ENCODE measurements around the gene PIP5K1C.
"Not testable (repeated sequence)": the region's sequence is repeated elsewhere in the genome, so short reads cannot be mapped to it uniquely, and the experiment has no call there.

PIP5K1C gene

GRCh38 chr19:3672993-3673392 is 27.3 kb downstream of the PIP5K1C start:
- DNase-seq, result no peak

DNA sequence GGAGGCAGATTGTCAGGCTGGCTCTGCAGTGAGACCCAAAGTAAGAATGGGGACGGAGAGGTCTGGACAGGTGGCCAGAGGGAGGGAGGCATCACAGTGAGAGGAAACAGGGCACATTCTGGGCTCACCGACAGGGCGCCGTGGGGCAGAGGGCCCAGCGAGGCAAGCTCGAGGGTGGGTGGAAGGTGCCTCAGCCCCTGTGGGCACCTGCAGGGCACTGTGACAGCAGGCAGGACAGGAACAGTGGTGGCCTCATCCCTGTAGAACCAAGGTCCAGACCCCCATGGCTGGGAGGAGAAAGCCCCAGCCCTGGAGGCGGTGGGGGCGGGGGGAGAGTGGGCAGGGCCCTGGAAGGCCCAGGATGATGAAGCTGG is 27.7 kb downstream of the PIP5K1C start:
- no peak for DNase-seq

GRCh38 chr19:3671680-3672574 is 28.3 kb downstream of the PIP5K1C start:
- DNase-seq, result no peak

DNA sequence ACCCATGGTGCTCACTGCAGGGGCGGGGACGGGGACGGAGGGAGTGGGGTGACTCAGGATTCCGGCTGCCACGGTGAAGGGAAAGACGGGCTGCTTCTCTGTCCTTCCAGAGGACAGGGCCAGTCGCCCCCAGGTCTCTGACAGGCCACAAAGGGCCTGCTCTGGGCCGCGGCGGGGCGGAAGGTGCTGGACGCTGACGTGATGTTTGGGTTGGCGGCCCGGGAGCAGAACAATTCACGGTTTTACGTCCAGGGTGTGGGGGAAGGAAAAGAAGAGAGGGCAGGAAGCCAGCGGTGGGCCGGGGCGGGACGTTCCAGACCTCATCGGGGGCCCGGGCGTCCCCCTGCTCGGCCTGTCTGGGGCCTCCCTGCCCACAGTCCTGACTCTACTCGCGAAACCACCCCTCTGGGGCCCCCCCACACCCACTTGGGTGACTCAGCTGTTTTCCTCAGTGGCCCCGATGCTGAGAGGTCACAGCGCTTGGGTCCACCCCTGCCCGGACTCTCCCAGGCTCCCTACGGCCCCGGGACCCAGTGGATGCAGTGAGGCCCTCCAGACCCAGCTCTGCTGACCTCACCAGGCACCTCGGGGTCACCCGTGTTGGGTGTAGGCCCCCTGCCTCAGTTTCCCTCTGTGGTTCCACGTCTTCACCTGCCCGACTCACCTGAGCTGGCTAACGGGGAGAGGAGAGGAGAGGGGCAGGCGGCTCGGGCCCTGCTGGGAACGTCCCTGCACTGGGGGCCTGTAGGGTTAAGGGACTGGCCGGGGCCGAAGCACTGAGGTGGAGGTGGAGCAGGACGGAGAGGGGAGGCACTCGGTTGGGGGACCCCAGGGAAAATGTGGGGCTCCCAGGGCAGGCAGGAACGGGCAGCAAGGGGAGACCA is 29.2 kb downstream of the PIP5K1C start:
- peak; percentile 60 for DNase-seq

GRCh38 chr19:3669947-3670795 is 30.1 kb downstream of the PIP5K1C start:
- no peak for DNase-seq

- no peak for DNase-seq
Measured at GRCh38 chr19:3669082-3669946, 31.0 kb downstream of the PIP5K1C start.

DNA sequence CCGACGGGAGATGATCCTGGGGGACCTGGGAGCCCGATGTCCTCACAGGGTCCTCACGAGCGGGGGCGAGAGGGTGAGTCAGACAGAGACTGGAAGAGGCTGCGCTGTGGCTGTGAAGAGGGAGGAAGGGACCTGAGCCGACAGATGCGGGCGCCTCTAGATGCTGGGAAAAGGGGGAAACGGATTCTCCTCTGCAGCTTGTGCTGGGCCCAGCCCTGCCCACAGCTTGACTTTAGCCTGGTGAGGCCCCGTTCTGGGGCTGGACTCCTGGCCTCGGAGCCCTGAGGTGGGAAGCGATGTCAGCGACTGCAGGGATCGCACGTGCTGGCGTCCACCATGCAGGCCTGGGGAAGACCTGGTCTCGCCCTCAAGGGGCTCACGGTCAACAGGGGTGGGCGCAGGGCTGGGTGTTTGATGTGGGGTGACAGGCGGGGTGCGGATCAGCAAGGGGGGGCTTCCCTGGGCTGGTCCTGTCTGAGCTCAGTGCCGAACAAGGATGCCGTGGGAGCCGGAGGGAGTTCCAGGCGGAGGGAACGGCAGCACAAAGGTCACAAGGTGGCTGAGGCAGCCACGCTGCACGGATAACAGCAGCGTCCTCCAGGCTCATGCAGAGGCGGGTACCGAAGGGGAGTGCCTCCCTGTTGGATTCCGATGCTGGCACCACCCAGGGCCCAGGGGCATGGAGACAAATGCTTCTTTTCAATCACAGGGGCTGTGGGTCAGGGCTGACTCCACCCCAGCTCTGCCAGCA is 31.8 kb downstream of the PIP5K1C start:
- DNase-seq, result no peak

GRCh38 chr19:3667766-3668165 is 32.5 kb downstream of the PIP5K1C start:
- DNase-seq, result no peak

DNA sequence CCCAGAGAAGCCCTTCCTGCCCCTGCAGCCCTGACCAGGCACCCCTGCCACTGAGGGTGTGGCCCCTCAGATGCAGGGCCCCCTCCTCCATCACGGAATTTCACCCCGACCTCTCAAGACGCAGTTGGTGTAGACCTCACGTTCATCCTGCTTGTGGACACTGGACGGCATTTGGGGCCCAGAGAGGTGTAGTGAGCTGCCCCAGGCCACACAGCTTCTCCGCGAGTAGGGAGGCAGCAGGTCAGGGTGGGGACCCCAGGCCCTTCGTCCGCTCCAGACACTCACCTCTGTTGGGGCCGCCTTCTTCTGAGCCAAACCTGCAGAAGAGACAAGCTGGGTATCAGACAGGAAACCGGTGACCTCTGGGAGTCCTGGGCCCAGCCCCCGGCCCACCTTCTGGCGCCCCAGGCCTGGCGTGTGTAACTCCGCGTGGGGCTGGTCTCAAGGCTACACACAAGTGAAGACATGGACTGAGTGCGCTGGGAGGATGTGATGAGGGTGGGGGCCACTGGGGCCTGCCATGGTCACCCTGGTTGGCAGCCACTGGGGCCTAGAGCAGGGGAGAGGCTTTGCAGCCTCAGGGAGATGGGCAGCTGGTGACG is 33.1 kb downstream of the PIP5K1C start:
- no peak for DNase-seq

DNA sequence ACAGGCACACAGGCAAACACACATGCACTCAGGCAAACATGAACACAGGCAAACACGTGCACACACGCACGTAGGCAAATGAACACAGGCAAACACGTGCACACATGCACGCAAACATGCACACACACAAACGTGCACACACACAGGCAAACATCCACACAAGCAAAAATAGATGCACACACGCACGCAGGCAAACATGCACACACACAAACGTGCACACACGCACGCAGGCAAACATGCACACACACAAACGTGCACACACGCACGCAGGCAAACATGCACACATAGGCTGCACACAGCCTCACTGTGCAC is 33.8 kb downstream of the PIP5K1C start:
- not testable (repeated sequence) for DNase-seq

DNA sequence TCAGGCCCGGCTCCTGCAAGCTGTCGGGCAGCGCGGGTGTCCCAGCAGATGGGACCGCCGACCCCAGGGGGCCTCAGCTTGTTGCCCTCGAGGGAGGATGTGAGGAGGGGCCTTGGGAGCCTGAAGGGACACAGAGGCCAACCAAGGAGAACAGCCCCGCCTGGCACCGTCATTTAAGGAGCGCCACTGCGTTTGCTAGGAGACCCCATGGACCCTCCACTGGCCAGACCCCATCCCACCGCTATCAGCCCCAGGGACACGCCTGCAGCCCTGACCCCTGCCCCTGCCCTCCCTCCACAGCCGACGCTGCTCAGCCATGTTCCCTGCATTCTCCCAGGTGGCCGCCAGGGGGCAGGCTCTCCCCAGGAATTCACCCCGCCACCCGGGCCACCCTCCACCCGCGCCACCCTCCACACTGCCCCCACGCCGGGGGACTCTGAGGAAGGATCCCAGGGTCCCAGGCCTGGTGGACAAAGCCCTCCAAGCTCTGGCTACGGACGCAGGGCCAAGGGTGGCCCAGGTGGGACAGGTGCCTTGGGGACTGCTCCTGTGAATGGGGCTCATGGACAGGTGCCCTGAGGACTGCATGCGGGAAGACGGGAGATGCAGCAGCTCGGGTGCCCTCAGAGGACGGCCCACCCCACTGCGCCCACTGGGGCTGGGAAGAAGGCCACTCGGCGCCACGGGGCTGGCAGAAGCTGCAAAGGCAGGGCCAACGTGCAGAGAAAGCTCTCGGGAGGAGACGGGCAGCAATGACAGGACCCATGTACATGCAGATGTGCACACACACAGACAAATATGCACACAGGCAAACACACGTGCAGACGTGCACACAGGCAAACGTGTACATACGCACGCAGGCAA is 34.4 kb downstream of the PIP5K1C start:
- DNase-seq, result peak; percentile 59

GRCh38 chr19:3664879-3665642 is 35.2 kb downstream of the PIP5K1C start:
- no peak for DNase-seq

DNA sequence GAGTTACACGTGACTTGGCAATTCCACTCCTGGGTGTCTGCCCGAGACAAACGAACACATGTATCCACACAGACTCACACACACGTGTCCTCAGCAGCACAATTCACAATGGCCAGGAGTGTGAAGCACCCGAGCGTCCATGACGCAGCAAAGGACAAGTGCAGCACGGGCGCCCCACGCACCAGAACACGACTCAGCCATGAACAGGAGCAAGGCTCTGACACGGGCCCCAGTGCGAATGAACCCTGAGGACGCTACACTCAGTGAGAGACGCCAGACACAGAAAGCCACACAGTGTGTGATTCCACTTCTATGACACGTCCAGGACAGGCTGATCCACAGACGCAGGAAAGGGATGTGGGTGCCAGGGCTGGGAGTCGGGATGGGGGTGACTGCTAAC is 36.4 kb downstream of the PIP5K1C start:
- no peak for DNase-seq

DNA sequence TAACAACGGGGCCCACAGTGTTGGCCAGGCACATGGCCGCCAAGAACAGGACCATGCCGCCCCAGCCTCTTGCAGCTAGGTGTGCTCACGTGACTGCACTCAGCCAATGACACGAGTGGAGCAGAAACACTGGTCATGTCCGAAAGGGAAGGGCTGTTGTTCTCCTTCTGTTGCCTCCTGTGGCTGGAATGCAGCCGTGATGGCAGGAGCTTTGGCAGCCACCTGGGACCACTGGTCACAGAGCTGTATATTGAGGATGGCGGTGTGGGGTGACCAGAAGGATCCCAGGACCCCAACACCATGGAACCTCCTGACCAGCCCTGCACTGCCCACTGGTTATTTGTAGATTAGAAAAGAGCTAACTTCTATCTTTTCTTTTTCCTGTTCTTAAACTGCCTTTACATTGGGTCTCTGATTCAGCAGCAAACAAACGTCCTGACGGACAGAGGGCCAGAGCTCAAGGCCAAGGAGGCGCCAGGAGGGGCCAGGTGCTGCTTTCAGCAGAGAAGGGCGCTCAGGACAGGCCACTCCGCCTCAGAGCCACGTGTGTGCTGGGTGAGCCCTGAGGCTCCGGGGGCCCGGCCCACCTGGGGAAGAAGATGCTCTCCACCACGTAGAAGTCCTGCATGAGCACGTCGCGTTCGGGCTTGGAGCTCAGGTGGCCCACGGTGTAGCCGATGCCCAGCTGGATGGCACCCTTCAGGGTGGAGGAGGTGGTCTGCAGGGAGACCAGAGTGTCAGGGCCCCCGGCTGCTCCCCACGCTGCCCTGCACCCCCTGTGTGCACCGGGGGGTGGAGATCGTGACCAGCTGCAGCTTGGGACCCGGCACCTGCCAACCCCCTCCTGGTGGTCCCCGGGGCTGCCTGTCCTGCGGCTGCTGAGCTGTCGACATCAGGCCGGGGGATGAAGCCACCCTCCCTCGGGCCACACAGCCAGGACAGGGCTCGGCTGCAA is 38.7 kb downstream of the PIP5K1C start:
- no peak for DNase-seq

DNA sequence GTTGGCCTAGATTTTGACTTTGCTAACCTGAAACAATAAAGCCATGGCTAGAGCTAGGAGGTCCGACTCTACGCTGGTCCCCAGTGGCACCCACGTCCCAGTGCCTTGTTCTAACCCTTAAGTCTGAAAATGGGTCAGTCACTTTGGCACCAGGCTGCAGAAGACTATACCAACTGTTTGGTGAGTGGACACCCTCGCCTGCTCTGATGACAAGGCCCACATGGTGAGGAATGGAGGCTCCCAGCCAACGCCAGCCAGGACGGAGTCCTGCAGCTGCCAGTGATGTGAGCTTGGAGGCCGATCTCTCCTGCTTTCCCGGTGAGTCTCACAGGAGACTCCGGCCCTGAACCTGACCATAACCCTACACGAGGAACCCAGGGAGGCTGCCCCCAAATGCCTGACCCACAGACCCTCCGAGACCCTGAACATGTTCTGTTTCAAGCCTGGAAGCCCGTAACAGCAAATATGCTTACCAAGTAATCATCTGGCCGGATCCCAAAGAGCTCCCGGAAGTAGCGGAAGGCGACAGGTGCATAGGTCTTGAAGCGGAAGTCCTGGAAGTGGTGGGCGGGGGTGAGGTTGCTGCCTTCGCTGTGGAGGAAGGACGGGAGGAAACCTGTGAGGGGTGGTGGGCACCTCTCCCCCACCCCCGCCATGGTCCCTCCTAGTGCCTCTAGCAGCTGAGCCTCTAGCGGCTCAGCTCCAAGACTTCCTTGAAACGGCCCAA is 39.6 kb downstream of the PIP5K1C start:
- DNase-seq, result no peak

DNA sequence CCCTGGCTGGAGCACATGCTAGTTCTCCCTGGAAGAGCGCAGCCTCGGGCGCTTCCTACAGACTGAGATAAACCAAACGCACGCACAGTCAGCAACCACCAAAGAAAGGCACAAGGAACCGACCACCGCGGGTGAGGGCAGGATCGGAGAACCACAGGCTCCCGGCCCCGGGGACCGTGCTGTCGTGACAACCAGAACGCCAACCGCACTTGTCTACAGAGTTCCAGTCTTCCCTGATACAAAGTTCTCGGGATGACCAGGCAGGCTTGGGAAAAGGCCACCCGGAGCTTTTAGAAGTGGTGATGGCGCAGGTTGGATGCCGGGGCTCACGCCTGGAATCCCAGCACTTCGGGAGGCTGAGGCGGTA is 40.5 kb downstream of the PIP5K1C start:
- DNase-seq, result no peak

Measured in CD4-positive, alpha-beta T cell treated with Interleukin-15 for 1 hour (primary cell).